GM19395 (cell line): ENCODE measurements around the gene SDR42E2.
"Not testable (repeated sequence)": the region's sequence is repeated elsewhere in the genome, so short reads cannot be mapped to it uniquely, and the experiment has no call there.

Experiments used
- ATAC-seq: cut with Tn5 transposase; IDR thresholded peaks from one replicate; pipeline ENCODE4 v1.9.1; 2021; ENCODE audit warnings: mild to moderate bottlenecking, moderate library complexity; ENCODE audit not compliant: unreplicated experiment

SDR42E2 gene

DNA sequence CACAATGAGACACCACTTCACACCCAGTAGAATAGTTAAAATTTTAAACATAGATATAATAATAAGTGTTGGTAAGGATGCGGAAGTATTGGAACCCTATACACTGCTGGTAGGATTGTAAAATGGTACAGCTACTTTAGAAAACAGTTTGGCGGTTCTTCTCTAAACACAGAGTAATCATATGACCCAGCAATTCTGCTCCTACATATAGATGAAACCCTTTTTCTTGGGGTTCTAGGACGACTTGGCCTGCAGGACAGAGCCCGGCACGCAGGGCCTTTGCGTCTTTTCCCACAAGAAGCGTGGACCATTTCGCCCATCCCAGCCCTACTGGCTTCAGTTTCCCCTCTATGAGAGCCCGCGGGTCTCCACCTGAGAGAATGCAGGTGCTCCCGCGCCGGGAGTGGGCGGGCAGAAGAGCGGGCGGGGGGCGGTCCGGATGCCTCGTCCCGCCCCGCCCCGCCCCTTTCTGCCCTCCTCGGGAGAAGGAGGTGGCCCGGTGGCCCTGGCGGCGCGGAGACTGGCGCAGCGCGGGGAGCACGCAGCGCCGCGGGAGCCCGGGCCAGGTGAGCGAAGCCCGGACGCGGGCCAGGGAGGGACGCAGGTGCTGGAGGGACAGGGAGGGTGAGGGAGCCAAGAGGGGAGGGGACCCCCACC, at the start of gene SDR42E2:
Gene SDR42E2, plus strand, starts transcription at position 508 of the 657 bp plus-strand sequence. CDS start 3,077 bp downstream, outside the sequence.
- ATAC-seq = no peak

DNA sequence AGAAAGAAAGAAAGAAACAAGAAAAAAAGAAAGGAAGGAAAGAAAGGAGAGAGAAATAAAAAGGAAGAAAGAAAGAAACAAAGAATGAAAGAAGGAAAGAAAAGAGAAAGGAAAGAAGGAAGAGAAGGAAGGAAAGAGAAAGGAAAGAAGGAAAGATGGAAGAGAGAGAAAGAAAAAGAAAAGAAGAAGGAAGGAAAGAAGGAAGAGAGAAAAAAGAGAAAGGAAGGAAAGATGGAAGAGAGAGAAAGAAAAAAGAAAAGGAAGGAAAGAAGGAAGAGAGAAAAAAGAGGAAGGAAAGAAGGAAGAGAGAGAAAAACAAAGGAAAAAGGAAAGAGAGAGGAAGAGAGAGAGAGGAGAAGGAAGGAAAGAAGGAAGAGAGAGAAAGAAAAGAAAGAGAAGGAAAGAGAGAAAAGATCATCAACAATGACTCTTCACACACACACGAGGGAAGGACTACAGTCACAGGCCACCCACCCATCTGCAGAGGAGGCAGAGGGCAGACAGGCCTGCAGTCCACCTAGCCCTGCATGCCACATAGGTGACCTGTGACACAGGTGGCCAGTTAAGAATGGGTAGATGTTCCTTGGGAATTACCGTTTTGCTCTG, 46.1 kb upstream of the SDR42E2 start:
- ATAC-seq = no peak

DNA sequence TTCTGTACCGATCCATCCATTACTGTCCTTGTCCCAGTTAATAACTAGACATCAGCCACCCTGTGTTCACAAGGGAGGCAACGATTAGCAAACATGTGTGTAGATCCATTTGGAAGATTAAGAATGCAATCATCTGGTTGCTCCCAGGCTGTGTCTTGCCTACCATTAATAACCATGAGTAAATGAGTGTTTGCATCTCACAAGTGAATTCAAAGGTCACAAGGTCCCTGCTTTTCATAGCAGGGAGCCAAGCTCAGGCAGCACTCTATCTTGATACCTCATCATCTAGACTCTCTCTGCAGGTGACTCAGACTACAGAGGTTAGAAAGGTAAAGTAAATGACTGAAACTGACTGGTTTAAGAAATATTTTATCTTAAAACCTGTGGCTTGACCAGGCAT, 44.7 kb upstream of the SDR42E2 start:
- ATAC-seq = no peak

DNA sequence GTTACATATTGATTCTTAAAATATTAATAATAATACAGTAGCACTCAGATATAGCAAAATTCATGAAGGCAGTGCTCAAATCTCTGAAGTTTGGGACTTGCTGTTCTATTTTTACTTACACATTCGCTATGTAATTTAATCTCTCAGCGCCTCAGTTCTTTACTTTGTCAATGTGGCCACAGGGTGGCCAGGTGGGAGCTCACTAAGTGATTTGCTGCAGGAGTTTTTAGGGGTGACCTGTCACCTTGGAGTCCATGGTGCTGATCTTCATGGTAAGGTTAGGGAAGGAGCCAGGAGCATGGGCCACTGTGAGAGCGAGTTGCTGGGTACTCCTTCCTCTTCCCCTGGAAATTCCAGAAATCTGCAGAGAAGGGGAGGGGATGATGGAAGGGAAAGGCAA, 41.9 kb upstream of the SDR42E2 start:
- ATAC-seq = no peak

DNA sequence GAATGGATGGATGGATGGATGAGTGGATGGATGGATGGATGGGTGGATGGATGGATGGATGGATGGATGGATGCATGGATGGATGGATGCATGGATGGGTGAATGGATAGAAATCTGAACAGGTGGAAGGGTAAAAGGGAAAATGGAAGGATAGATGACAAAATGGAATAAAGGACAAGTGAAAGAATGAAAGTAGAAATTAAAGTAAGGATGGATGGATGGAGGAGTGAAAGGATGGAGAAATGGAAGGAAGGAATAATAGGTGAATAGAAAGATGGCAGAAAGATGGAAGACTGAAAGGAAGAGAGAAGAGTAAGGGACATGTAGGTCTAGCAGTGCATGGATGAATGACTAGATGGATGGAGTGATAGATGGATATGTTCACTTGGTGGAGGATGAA, 40.1 kb upstream of the SDR42E2 start:
- no peak for ATAC-seq

DNA sequence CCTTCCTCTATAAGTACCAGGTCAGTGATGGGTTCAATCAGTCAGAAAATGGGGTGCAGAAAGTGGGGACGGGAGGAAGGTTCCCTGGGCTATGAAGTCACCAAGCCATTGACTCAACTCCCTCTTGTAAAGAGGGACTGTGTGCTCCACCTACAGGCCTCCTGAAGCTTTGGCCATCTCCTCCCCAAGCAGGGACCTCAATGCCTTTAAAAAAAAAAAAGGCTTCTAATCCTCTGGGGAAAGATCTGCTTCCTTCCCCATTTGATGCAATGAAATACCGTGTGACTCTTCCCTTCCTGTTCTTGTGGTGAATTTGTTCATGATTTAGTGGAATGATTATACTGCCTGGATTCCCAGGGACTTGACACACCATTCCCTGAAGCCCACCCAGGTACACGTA, 39.2 kb upstream of the SDR42E2 start:
- no peak for ATAC-seq

DNA sequence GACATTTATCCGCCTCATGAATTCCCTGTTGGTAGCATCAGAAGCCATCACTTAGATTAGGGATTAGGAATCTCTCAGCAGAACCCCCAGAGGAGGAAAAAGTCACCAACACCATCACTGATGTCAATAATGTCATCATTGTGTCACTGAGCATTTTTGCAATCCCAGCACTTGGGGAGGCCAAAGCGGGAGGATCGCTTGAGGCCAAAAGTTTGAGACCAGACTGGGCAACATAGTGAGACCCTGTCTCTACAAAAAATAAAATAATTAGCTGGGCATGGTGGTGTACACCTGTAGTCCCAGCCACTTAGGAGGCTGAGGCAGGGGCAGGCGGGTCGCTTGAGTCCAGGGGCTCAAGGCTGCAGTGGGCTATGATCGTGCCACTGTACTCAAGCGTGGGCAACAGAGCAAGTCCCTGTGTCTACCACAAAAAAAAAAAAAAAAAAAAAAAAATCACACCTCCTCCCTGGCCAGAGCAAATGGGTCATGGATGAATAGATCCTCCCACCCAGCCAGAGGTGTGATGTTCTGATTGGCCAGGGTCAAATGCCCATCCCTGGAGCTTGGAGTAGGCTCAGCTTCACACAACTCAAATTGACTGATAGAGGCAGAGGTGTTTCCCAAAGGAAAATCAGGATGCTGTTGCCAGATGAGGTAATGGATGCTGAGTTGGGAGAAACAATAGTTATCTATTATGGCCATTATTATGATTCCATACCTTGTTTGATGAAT, 38.4 kb upstream of the SDR42E2 start:
- ATAC-seq = no peak

DNA sequence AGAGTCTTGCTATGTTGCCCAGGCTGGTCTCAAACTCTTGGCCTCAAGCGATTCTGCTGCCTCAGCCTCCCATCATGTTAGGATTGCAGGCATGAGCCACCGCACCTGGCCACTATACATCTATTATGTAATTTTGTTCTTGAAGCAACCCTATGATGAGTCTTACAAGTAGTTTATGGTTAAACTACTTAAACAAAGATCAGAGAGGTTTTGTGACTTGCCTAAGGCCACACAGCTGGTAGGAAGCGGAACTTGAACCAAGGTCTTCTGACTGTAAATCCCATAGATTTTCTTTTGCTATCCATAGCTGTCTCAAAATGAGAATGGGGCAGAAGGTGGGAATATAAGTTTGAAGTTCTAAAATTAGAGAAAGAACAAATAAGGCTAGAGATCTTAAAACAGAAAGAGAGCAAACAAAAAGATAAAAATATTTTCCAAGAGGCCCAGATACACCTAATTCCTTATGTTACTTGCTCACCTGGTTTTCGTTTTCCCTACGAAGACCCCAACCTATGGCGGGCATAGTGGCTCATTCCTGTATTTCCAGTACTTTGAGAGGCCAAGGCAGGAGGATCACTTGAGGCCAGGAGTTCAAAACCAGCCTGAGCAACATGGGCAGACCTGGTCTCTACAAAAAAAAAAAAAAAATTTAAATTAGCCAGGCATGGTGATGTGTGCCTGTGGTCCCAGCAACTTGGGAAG, 37.6 kb upstream of the SDR42E2 start:
- no peak for ATAC-seq

DNA sequence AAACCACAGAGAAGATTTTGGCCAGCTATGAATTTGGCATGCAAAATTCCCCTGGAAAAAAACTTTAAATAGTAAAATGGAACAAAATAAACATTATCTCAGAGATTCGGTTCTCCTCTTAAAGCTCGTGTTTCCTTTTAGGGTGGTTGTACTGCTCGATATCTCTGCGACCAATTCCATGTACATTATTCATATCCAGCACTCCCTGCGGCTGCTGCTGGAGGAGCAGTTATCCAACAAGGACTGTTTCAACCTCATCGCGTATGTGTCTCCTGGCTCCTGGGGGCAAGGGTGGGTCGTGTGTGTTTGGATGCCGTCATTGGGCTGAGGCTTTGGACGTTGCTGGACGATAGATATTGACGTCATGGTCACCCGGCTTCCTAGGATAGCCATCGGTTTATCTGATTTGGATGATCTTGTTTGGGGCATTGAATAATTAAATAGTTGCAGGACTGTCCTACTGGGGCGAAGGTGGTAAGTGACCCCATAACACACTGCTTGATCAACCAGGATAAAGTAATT, 36.2 kb upstream of the SDR42E2 start:
- no peak for ATAC-seq

DNA sequence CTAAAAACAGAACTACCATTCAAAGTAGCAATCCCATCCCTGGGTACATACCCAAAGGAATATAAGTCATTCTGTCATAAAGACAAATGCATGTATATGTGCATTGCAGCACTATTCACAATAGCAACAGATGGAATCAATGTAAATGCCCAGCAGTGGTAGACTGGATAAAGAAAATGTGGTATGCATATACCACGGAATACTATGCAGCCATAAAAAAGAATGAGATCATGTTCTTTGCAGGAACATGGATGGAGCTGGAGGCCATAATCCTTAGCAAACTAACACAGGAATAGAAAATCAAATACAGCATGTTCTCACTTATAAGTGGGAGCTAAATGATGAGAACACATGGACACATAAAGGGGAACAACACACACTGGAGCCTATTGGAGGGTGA, 33.8 kb upstream of the SDR42E2 start:
- ATAC-seq = not testable (repeated sequence)

DNA sequence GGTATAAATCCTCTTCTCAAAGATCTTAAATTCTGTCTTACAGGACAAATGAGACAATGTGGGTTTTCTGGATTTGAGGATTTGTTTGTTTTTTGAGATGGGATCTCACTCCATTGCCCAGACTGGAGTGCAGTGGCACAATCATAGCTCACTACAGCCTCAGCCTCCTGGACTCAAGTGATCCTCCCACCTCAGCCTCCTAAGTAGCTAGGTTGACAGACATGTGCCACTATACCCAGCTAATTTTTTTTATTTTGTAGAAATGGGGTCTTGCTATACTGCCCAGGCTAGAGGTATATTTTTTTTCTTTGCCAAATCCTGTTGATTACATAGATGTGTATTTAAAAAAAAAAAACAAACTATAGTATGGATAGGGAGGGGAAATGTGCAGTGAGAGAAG, 31.8 kb upstream of the SDR42E2 start:
- no peak for ATAC-seq

DNA sequence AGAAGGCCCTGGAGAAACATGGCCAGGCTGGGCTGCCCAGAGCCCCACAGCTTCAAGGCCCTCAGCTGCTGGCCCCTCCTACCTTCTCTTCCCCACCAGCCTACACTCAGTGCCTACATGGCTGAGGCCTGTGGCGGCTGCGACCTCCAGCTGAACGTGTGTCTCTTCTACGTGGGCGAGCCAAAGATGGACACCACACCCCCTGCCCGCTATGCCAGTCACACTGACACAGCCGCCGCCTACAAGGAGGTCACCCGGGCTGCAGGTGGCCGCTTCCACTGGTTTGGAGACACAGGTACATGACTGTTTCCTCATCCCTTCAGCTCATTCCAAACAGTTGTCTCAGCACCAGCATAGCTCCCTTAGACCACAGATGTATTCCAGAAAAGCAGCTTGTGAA, 29.5 kb upstream of the SDR42E2 start:
- no peak for ATAC-seq

DNA sequence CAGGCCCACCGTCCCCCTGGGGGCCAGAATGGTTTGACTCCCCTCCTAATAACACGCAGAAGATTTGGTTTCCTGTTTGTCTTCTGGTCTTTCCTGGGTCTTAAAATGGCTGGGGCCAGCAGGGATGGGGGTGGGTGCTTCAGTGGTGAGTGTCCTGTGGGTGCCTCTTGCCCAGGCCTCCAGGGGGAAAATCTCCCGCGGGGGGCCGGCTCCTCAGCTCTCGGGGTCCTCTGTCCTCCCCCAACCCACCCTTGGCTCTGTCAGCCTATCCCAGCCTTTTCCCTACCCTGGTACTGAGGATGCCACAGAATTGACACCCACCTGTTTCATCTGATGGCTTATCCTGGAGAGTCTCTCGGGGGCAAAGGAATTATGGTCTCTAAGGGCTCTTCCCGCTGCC, 23.8 kb upstream of the SDR42E2 start:
- no peak for ATAC-seq

DNA sequence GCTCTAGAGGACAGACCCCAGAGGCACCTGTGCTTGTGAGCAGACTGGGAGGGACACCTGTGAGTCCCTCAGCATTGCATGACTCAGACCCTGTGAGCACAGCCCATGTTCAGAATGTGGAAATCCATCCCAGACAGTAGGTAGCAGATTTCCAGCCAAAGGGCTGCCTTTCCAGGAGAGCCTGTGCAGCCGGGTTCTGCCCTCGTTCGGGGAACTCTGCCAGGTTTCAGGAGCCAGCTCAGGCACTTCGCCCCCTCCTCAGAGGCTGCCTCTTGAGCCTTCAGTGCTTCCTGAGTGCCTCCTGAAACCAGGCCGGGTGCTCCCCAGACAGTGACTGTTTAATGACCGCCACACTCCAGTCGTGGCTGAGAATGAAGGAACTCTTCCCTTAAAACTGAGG, 23.3 kb upstream of the SDR42E2 start:
- no peak for ATAC-seq

DNA sequence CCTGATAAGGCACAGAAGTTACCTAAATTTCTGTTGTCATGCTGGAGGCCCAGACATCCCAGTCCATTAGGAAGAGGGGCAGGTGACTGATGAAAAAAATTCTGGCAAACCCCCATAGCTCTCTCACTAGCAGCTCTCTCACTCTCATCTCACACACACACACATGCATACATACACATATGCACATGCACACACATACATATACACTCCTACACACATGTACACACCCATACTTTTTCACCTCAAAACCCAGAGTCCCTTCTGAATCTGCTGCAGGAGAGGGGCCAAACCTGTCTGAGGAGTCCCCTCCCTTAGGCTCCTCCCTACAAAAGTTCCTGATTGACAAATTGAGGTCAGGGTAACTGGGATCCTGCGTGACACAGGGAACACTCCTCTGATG, 22.6 kb upstream of the SDR42E2 start:
- ATAC-seq = no peak

DNA sequence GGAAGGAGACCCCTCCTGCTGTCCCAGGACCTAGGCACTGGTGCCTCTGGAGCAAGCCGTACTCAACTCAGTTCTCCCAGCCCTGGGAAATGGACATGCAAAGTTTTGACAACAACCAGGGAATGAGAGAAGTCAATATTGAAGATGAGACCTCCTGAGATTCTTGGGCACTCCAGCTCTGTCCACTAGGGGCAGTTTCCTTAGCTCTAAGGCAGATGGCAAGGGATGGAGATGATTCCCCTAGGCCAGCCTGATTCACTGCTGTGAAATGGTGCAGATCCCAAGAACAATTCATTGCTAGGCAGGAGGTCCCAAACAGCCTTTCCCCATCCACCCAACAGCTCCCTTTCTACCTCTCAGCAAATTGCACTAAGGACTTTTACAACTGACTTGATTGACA, 20.5 kb upstream of the SDR42E2 start:
- no peak for ATAC-seq

DNA sequence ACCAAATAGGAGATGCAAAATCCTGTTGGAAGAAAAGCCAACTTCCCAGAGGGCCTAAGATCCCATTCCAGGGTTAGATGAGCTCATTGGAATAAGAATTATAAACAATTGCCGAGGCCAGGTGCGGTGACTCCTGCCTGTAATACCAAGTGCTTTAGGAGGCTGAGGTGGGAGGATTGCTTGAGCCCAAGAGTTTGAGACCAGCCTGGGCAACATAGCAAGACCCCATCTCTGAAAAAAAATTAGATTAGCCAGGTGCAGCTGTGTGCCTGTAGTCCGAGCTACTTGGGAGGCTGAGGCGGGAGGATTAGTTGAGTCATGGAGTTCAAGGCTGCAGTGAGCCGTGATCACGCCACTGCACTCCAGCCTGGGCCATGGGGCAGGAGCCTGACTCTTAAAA, 17.8 kb upstream of the SDR42E2 start:
- no peak for ATAC-seq

DNA sequence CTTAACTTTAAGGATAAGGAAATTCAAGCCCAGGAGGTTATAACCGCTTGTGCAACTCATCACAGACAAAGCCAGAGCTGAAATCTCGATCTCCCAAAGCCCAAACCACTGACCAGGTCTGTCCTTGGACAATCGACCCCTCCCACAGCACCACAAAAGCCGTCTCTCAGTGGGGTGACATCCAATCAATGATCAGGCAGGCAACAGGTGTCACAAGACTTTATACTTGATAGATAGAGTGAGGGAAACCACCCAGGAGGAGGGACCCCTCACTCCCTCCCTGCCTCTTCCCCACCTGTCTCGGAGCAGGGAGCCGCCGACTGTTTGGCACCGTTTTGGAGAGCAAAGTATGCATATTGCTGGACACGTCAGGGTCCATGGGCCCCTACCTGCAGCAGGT, 14.5 kb upstream of the SDR42E2 start:
- ATAC-seq = no peak

DNA sequence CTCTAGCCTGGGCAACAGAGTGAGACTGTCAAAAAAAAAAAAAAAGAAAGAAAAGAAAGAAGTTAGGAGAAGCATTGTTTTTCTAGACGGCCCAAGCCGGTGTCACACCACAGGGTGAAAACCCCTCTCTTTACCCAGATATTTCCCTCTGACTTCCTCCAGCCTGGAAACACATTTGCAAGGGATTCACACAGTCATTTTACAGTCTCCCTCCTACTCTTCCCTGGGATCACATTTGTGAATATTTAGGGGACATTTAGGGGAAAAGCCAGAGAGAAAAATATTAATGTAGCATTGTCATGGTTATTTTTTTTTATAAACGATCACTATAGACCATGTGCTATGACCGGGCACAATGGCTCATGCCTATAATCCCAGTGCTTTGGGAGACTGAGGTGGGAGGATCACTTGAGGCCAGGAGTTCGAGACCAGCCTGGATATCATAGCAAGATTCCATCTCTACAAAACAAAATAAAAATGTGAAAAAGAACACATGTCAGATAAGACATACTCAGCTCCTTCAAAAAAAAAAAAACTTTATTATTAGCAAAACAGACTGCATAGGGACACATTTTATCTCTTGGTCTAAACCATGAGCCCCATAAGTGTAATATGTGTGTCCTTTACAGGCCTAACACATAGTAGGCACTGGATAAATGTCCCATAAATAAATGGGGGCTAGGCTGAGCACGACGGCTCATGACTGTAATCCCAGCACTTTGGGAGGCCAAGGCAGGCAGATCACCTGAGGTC, 10.9 kb upstream of the SDR42E2 start:
- no peak for ATAC-seq

DNA sequence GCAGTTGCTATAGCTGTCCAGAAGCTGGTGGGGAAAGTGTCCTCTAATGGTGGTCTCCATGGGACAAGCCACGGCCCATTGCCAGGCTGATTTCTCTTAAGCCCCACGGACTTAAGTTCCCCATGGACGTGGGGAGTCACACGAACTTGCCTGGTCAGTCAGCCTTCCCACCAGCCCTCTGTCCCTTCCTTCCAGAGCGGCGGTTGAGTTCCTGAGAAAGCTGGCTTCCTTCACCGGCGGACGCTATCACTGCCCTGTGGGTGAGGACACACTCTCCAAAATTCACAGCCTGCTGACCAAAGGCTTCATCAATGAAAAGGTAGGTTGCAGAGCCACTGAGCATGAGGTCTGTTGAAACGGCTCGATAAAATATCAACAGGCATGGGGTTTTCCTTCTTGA, 10.0 kb upstream of the SDR42E2 start:
- no peak for ATAC-seq

DNA sequence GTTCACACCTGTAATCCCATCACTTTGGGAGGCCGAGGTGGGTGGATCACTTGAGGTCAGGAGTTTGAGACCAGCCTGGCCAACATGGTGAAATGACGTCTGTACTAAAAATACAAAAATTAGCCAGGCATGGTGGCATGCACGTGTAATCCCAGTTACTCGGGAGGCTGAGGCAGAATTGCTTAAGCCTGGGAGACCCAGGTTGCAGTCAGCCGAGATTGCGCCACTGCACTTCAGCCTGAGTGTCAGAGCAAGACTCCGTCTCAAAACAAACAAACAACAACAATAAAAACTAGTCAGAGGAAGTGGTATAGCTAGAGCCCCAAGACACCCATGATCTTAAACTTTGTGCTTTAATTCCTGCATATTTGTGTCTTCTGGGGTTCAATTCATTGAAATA, 9.2 kb upstream of the SDR42E2 start:
- ATAC-seq = not testable (repeated sequence)
